ENCODE measurements around the gene KCNQ1. TPM values are rescaled to one million over a fixed set of nuclear protein-coding genes. Genes with fewer than 3 reads are reported as not detected.
A peak's percentile ranks its signal among the peaks of the same experiment; 100 is the strongest.

The KCNQ1 gene
- total and polyA plus RNA-seq, 2 of the 13 experiments (the other 11 are each of a cell fraction or from before 2014, with no cell fraction given) = 0.02 to 0.08 TPM

DNA sequence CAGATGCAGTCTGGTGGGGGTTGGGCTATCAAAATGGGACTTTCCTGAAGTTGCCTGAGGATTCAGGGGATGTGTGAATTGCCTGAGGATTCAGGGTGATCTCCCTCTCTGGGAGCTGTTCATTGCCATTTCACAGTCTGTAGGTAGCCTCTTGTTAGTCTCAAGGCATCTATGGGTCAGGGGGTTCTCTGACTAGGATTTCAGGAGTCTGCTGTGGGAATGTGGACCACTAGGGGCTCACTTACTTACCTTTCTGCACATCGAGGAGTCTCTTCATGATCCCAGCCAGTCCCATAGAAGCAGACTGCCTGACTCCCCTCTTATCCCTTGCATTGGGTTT, 200.9 kb downstream of the KCNQ1 start (continued):
- TF ChIP-seq FOXJ3 (CRISPR knock-in tag; IDR thresholded peaks at IDR 0.05; ENCODE audit: borderline replicate concordance) (0 out of 2 replicates have a peak, but pooled peaks have one; percentile 6), HDAC6 (IDR thresholded peaks at IDR 0.05; ENCODE audit: low read depth, low read length) (no peak), ZFP36 (IDR thresholded peaks at IDR 0.05; ENCODE audit: borderline replicate concordance, low read depth, low read length, partially characterized antibody) (no peak), LCORL (IDR thresholded peaks at IDR 0.05) (no peak), LCORL (CRISPR knock-in tag; IDR thresholded peaks at IDR 0.05) (no peak), TSC22D2 (CRISPR knock-in tag; IDR thresholded peaks at IDR 0.05; ENCODE audit: borderline replicate concordance) (no peak), ZHX1 (CRISPR knock-in tag; IDR thresholded peaks at IDR 0.05; ENCODE audit: low read depth) (no peak), HES4 (CRISPR knock-in tag; IDR thresholded peaks at IDR 0.05; ENCODE audit: borderline replicate concordance) (no peak), TCF7 (IDR thresholded peaks at IDR 0.05; ENCODE audit: low read depth) (no peak), ZNF276 (CRISPR knock-in tag; IDR thresholded peaks at IDR 0.05; ENCODE audit: low read depth) (no peak), HNF1B (CRISPR knock-in tag; IDR thresholded peaks at IDR 0.05) (no peak), ZNF556 (CRISPR knock-in tag; IDR thresholded peaks at IDR 0.05; ENCODE audit: borderline replicate concordance) (no peak), EHMT2 (IDR thresholded peaks at IDR 0.05; ENCODE audit: borderline replicate concordance, low read depth, low read length) (no peak), NFATC3 (CRISPR knock-in tag; IDR thresholded peaks at IDR 0.05) (no peak)
- TF ChIP-seq, protein P1, sequence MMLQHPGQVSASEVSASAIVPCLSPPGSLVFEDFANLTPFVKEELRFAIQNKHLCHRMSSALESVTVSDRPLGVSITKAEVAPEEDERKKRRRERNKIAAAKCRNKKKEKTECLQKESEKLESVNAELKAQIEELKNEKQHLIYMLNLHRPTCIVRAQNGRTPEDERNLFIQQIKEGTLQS (CRISPR knock-in tag; IDR thresholded peaks at IDR 0.05) = no peak
- TF ChIP-seq, protein P2, sequence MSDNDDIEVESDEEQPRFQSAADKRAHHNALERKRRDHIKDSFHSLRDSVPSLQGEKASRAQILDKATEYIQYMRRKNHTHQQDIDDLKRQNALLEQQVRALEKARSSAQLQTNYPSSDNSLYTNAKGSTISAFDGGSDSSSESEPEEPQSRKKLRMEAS (IDR thresholded peaks at IDR 0.05) = peak; percentile 7; the same call in 1 of the 2 replicates
- TF ChIP-seq, protein P3, sequence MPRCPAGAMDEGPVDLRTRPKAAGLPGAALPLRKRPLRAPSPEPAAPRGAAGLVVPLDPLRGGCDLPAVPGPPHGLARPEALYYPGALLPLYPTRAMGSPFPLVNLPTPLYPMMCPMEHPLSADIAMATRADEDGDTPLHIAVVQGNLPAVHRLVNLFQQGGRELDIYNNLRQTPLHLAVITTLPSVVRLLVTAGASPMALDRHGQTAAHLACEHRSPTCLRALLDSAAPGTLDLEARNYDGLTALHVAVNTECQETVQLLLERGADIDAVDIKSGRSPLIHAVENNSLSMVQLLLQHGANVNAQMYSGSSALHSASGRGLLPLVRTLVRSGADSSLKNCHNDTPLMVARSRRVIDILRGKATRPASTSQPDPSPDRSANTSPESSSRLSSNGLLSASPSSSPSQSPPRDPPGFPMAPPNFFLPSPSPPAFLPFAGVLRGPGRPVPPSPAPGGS (CRISPR knock-in tag; IDR thresholded peaks at IDR 0.05) = no peak
- TF ChIP-seq, protein P4, sequence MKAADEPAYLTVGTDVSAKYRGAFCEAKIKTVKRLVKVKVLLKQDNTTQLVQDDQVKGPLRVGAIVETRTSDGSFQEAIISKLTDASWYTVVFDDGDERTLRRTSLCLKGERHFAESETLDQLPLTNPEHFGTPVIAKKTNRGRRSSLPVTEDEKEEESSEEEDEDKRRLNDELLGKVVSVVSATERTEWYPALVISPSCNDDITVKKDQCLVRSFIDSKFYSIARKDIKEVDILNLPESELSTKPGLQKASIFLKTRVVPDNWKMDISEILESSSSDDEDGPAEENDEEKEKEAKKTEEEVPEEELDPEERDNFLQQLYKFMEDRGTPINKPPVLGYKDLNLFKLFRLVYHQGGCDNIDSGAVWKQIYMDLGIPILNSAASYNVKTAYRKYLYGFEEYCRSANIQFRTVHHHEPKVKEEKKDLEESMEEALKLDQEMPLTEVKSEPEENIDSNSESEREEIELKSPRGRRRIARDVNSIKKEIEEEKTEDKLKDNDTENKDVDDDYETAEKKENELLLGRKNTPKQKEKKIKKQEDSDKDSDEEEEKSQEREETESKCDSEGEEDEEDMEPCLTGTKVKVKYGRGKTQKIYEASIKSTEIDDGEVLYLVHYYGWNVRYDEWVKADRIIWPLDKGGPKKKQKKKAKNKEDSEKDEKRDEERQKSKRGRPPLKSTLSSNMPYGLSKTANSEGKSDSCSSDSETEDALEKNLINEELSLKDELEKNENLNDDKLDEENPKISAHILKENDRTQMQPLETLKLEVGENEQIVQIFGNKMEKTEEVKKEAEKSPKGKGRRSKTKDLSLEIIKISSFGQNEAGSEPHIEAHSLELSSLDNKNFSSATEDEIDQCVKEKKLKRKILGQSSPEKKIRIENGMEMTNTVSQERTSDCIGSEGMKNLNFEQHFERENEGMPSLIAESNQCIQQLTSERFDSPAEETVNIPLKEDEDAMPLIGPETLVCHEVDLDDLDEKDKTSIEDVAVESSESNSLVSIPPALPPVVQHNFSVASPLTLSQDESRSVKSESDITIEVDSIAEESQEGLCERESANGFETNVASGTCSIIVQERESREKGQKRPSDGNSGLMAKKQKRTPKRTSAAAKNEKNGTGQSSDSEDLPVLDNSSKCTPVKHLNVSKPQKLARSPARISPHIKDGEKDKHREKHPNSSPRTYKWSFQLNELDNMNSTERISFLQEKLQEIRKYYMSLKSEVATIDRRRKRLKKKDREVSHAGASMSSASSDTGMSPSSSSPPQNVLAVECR (CRISPR knock-in tag; IDR thresholded peaks at IDR 0.05; ENCODE audit: borderline replicate concordance) = no peak

Data from HepG2 (cell line).